Stimulated activated memory B cell treated with anti-CD40 and anti-IgM and Interleukin-4, amounts not matched to agents 10 μg/mL and 1 μg/mL and 100 μg/mL, for 72 hours (primary cell): Measurements from ENCODE around the gene SSH2.

Experiments used
- ATAC-seq: fragments of 150-1000 bp; cut with Tn5 transposase; 2 replicates; pipeline ENCODE4 v1.10.0; 2021
- H3K27ac Mint-ChIP-seq: one replicate; pipeline ENCODE4 v1.8.0; 2022; ENCODE audit warnings: mild to moderate bottlenecking, mixed read lengths
- H3K27me3 Mint-ChIP-seq: one replicate; pipeline ENCODE4 v1.8.0; 2022; ENCODE audit warnings: mixed read lengths
- H3K36me3 Mint-ChIP-seq: one replicate; pipeline ENCODE4 v1.8.0; 2022; ENCODE audit warnings: mixed read lengths
- H3K4me1 Mint-ChIP-seq: one replicate; pipeline ENCODE4 v1.8.0; 2022; ENCODE audit warnings: mixed read lengths
- H3K4me3 Mint-ChIP-seq: one replicate; pipeline ENCODE4 v1.8.0; 2022; ENCODE audit warnings: mild to moderate bottlenecking, moderate library complexity, mixed read lengths
- H3K9me3 Mint-ChIP-seq: one replicate; pipeline ENCODE4 v1.8.0; 2022; ENCODE audit warnings: mixed read lengths

The SSH2 gene

DNA sequence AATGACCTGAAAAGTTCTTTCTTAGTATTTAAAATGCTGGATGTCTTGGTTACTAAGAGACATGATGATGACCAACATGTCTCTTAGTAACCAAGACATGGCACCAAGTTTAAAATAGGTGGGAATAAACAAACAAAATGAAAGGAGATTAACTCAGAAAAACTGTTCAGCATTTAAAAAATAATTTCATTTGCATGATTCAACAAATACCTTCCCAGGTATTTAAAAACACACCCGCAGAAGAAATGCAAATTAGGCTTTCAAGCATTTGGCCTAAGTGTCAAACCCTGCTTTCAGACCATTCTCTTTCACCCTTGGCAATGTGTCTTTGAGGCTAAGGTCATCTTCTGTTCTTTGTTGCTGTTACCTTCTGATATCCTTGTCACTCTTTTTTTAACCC lies 215.9 kb downstream of the SSH2 start:
- ATAC-seq, result no peak
- no peaks in the 10 kb centered on the region for H3K9me3 Mint-ChIP-seq
- H3K36me3 Mint-ChIP-seq, result peaks cover 61% of the 10 kb centered on the region
- no peaks in the 10 kb centered on the region for H3K27me3 Mint-ChIP-seq
- no peak overlapping the region for H3K4me3 Mint-ChIP-seq
- H3K27ac Mint-ChIP-seq, result peak overlapping the region; percentile 79
- peaks cover 93% of the 10 kb centered on the region for H3K4me1 Mint-ChIP-seq

DNA sequence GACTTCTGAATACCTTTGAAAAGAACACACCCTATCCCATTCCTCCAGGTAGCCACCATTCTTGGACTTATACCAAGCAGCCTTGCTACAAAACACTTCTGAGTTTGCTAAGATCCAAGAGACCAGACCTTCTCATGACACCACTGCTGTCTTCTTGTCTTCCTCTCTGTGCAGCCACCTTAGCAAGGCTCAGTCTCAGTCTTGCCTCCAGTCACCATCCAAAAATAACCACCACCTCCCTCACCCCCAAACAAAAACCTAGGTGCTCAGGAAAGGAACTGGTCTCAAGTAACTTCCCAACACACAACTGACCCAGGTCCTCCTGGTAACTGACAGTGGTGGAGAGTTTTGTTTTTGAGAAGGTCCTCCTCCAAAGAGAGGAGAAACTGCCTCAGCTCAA lies 216.4 kb downstream of the SSH2 start:
- Mint-ChIP-seq H3K36me3 (peaks cover 58% of the 10 kb centered on the region), H3K27ac (peak overlapping the region; percentile 79), H3K4me3 (no peak overlapping the region), H3K4me1 (peaks cover 90% of the 10 kb centered on the region), H3K27me3 (no peaks in the 10 kb centered on the region), H3K9me3 (no peaks in the 10 kb centered on the region)
- ATAC-seq, result peak; percentile 31

DNA sequence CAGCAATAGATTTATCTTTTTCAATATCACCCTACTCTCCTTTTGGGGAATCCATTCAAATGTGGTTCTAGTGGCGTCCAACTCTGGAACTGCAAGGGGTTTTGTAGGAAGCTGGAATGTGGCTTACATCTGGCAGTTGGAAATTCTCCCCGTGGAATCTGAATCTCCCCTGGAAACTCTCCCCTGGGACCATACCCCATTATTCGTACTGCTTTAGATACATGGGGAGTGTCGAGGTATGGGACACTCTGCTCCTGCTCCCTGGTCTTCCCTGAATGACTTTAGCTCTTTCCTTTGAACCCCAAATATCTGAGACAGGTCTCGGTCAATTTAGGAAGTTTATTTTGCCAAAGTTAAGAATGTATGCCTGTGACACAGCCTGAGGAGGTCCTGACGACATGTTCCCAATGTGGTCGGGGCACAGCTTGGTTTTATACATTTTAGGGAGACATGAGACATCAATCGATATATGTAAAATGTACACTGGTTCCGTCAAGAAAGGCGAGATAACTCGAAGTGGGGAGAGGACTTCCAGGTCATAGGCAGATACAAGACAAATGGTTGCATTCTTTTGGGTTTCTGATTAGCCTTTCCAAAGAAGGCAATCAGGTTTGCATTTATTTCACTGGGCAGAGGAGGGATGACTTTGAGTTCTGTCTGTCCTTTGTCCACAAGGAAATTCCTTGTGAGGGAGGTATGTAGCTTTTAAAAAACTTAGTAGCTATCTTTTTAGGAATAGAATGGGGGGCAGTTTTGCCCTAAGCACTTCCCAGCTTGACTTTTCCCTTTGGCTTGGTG lies 218.2 kb downstream of the SSH2 start:
- no peaks in the 10 kb centered on the region for H3K9me3 Mint-ChIP-seq
- H3K4me1 Mint-ChIP-seq, result peaks cover 75% of the 10 kb centered on the region
- H3K36me3 Mint-ChIP-seq, result peaks cover 43% of the 10 kb centered on the region
- no peak overlapping the region for H3K4me3 Mint-ChIP-seq
- no peaks in the 10 kb centered on the region for H3K27me3 Mint-ChIP-seq
- no peak for ATAC-seq
- H3K27ac Mint-ChIP-seq, result peak overlapping the region; percentile 79

DNA sequence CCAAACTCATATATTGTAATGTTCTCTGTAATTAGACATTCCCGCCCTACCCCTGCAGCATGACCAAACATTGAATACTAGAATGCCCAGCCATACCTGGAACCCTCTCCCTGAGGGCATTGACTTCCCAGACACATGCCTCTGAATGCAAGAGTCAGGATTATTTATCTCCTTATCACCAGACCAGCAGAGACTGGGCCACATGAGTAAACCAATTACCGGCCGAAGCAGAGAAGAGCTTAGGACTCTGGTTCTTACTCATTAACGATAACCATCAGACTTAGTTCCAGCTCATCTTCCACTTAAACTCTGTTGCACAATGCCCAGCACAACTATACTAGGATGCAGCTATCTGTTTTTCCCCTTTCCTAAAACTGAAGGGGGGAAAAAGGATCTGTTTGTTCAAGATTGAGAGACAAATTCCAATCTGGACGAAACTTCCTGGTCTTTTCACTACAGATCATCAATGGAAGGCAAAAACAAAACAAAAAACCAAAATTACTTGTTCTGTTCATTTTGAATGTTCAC lies 219.1 kb downstream of the SSH2 start:
- ATAC-seq, result no peak
- no peak overlapping the region for H3K4me3 Mint-ChIP-seq
- peaks cover 35% of the 10 kb centered on the region for H3K36me3 Mint-ChIP-seq
- H3K27ac Mint-ChIP-seq, result peak overlapping the region; percentile 79
- H3K4me1 Mint-ChIP-seq, result peaks cover 75% of the 10 kb centered on the region
- no peaks in the 10 kb centered on the region for H3K9me3 Mint-ChIP-seq
- no peaks in the 10 kb centered on the region for H3K27me3 Mint-ChIP-seq

GRCh38 chr17:29710520-29710884 lies 219.5 kb downstream of the SSH2 start:
- Mint-ChIP-seq H3K4me3 (no peak overlapping the region), H3K27ac (peak overlapping the region; percentile 79)

DNA sequence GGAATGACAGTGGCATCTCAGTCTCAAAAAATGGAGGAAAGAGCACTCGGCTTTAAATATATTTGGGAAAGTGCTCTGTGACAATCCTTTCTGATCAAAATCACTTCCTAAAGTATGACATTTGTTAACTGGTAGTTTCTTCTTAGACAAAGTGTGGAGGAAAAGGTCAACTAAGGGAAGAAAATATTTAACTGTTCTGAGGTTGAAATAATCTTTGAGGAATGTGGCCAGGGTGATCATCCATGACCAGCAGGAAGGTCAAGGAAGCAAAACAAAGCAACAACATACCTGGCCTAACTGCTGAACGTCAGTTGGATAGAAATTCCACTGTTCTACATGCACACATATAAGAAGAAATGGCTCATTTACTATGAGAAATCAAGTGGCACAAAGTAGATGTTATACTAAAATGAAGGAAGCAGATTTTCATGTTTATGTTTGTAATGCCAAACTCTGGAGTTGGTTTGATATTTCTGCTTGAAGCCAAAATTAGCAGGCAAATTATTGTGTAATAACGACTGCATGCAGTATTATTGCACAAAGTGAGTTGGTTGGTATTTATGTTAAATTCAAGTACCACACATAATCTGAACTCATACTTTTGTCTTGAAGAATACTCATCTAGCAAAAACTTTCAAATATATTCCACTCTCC lies 220.0 kb downstream of the SSH2 start:
- Mint-ChIP-seq H3K9me3 (no peaks in the 10 kb centered on the region), H3K27me3 (no peaks in the 10 kb centered on the region), H3K4me3 (no peak overlapping the region), H3K4me1 (peaks cover 75% of the 10 kb centered on the region), H3K27ac (peak overlapping the region; percentile 79), H3K36me3 (peaks cover 32% of the 10 kb centered on the region)
- ATAC-seq, result no peak

More at GRCh38 chr17:29710520-29710884, 219.5 kb downstream of the SSH2 start:
- H3K9me3 Mint-ChIP-seq, result no peaks in the 10 kb centered on the region
- no peak for ATAC-seq
- peaks cover 32% of the 10 kb centered on the region for H3K36me3 Mint-ChIP-seq
- H3K4me1 Mint-ChIP-seq, result peaks cover 75% of the 10 kb centered on the region
- H3K27me3 Mint-ChIP-seq, result no peaks in the 10 kb centered on the region

GRCh38 chr17:29707212-29707571 lies 222.8 kb downstream of the SSH2 start:
- no peaks in the 10 kb centered on the region for H3K9me3 Mint-ChIP-seq
- H3K36me3 Mint-ChIP-seq, result peaks cover 26% of the 10 kb centered on the region
- ATAC-seq, result no peak
- peak overlapping the region; percentile 86 for H3K4me3 Mint-ChIP-seq
- H3K27me3 Mint-ChIP-seq, result no peaks in the 10 kb centered on the region
- H3K27ac Mint-ChIP-seq, result peak overlapping the region; percentile 96
- H3K4me1 Mint-ChIP-seq, result peaks cover 58% of the 10 kb centered on the region

GRCh38 chr17:29706045-29706431 lies 224.0 kb downstream of the SSH2 start:
- ATAC-seq, result no peak
- peak overlapping the region; percentile 96 for H3K27ac Mint-ChIP-seq
- H3K4me1 Mint-ChIP-seq, result peaks cover 48% of the 10 kb centered on the region
- H3K27me3 Mint-ChIP-seq, result no peaks in the 10 kb centered on the region
- H3K9me3 Mint-ChIP-seq, result no peaks in the 10 kb centered on the region
- H3K36me3 Mint-ChIP-seq, result peaks cover 17% of the 10 kb centered on the region
- peak overlapping the region; percentile 86 for H3K4me3 Mint-ChIP-seq

- no peak for ATAC-seq
- H3K4me1 Mint-ChIP-seq, result peaks cover 43% of the 10 kb centered on the region
- no peaks in the 10 kb centered on the region for H3K27me3 Mint-ChIP-seq
Measured at GRCh38 chr17:29705386-29705785, 224.6 kb downstream of the SSH2 start.

GRCh38 chr17:29699283-29699682 lies 230.7 kb downstream of the SSH2 start:
- peak overlapping the region; percentile 19 for H3K27ac Mint-ChIP-seq
- peaks cover 38% of the 10 kb centered on the region for H3K36me3 Mint-ChIP-seq
- H3K9me3 Mint-ChIP-seq, result no peaks in the 10 kb centered on the region
- no peak for ATAC-seq
- no peak overlapping the region for H3K4me3 Mint-ChIP-seq
- H3K27me3 Mint-ChIP-seq, result no peaks in the 10 kb centered on the region
- H3K4me1 Mint-ChIP-seq, result peaks cover 27% of the 10 kb centered on the region

More at GRCh38 chr17:29705386-29705785, 224.6 kb downstream of the SSH2 start:
- peak overlapping the region; percentile 22 for H3K4me3 Mint-ChIP-seq
- H3K27ac Mint-ChIP-seq, result peak overlapping the region; percentile 96
- no peaks in the 10 kb centered on the region for H3K9me3 Mint-ChIP-seq
- H3K36me3 Mint-ChIP-seq, result peaks cover 13% of the 10 kb centered on the region

- Mint-ChIP-seq H3K9me3 (no peaks in the 10 kb centered on the region), H3K4me1 (peaks cover 26% of the 10 kb centered on the region), H3K4me3 (no peak overlapping the region), H3K27ac (peak overlapping the region; percentile 19), H3K27me3 (no peaks in the 10 kb centered on the region), H3K36me3 (peaks cover 42% of the 10 kb centered on the region)
- no peak for ATAC-seq
Measured at GRCh38 chr17:29698837-29699236, 231.2 kb downstream of the SSH2 start.

GRCh38 chr17:29698019-29698777 lies 231.8 kb downstream of the SSH2 start:
- H3K36me3 Mint-ChIP-seq, result peaks cover 45% of the 10 kb centered on the region

DNA sequence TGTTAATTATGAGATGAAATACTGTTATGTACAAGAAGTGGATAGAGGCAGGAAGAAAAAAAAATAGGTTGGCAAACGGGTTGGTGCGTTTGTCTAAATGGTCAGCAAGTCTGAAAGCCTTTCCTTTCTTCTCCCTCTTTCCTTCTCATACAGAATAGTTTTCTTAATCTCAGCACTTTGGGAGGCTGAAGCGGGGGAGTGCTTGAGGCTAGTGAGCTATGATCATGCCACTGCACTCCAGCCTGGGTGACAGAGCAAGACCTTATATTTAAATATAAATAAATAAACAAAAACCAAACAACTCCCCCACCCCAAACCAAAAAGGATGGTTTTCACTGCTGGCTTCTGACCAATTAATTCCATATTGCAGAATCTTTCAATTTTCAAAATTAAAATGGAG lies 232.7 kb downstream of the SSH2 start:
- H3K27ac Mint-ChIP-seq, result peak overlapping the region; percentile 23
- ATAC-seq, result no peak
- H3K27me3 Mint-ChIP-seq, result no peaks in the 10 kb centered on the region
- H3K9me3 Mint-ChIP-seq, result no peaks in the 10 kb centered on the region
- H3K4me3 Mint-ChIP-seq, result no peak overlapping the region
- H3K36me3 Mint-ChIP-seq, result peaks cover 37% of the 10 kb centered on the region
- H3K4me1 Mint-ChIP-seq, result peaks cover 26% of the 10 kb centered on the region

More at GRCh38 chr17:29698019-29698777, 231.8 kb downstream of the SSH2 start:
- Mint-ChIP-seq H3K4me1 (peaks cover 26% of the 10 kb centered on the region), H3K4me3 (no peak overlapping the region), H3K9me3 (no peaks in the 10 kb centered on the region), H3K27ac (peak overlapping the region; percentile 23), H3K27me3 (no peaks in the 10 kb centered on the region)
- ATAC-seq, result no peak

DNA sequence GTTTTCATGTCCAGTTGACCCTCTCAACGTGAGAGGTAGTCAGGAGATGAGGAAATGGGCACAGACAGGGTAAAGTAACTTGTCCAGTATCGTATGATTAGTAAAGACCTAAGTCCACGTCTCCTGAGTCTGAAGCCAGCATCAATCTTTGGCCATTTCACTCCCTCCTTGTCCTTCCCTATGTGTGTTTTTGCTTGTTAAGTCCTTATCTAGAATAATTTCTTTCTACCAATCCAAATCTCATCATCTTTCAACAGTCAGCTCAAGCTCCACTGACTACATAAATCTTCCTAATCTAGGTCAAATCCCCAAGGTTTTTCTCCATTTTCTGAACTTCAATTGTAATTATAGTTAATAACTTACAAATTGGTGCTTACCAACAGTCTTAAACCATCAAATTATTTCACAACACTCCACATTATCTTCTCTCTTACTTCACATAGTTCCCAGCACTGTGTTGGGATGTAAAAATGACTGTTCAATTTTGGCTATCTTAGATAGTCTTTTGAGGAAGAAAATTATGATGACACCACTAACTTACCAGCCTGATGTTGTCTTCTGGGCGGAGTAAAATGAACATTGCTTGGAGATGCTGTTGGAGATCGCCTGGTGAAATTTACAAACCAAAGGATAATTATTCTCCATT lies 235.0 kb downstream of the SSH2 start:
- H3K4me1 Mint-ChIP-seq, result peaks cover 30% of the 10 kb centered on the region
- H3K4me3 Mint-ChIP-seq, result no peak overlapping the region
- no peaks in the 10 kb centered on the region for H3K9me3 Mint-ChIP-seq
- no peak for ATAC-seq
- no peaks in the 10 kb centered on the region for H3K27me3 Mint-ChIP-seq
- peaks cover 41% of the 10 kb centered on the region for H3K36me3 Mint-ChIP-seq
- peak overlapping the region; percentile 22 for H3K27ac Mint-ChIP-seq

DNA sequence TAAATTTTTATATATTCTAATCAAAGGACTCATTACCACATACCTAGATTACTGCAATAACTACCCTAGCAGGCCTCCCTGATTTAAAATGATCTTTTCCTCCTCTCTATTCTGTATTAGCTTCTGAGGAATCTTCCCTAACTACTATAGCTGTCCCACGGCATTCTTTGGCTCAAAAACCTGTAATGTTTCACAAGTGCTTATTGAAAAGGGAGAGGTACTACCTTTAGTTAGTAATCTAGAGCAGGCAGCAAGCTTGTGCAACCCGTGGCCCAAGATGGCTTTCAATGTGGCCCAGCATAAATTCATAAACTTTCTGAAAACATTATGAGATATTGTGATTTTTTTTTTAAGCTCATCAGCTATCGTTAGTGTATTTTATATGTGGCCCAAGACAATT lies 236.3 kb downstream of the SSH2 start:
- Mint-ChIP-seq H3K9me3 (no peaks in the 10 kb centered on the region), H3K4me1 (peaks cover 20% of the 10 kb centered on the region), H3K36me3 (peaks cover 39% of the 10 kb centered on the region), H3K27me3 (no peaks in the 10 kb centered on the region), H3K4me3 (no peak overlapping the region), H3K27ac (peak overlapping the region; percentile 22)
- ATAC-seq, result no peak
